Amniotic stem cell (primary cell): Measurements from ENCODE around the gene RNF112.
A peak's percentile ranks its signal among the peaks of the same experiment; 100 is the strongest.

ENCODE experiments used
- DNase-seq: peaks from one replicate; lab custom pipeline; 2025; lab: John Stamatoyannopoulos, UW

RNF112 gene

DNA sequence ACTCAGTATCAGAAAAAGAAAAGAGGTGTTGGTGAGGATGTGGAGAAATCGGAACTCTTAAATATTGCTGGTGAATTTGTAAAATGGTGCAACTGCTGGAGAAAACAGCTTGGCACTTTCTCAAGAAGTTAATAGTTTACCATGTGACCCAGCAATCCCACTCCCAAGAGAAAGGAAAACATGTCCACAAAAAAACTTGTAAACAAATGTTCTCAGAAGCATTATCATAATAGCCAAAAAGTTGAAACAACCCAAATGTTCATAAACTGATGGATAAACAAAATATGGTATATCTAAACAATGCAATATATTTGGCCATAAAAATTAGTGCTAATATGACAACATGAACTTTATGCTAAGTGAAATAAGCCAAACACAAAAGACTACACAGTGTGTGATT lies 35.3 kb upstream of the RNF112 start:
- DNase-seq, result no peak

DNA sequence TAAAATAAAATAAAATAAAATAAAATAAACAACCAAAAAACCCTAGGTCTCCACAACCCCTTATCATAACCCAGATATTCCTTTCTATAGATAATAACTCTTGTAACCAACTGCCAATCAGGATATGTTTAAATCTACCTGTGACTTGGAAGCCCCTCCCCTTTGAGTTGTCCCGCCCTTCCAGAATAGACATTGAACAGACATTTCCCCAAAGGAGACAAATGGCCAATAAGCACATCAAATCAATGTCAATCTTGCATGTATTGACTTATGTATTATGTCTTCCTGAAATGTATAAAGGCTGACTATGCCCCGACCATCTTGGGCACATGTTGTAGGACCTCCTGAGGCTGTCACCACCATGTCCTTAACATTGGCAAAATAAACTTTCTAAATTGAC lies 34.2 kb upstream of the RNF112 start:
- no peak for DNase-seq

DNA sequence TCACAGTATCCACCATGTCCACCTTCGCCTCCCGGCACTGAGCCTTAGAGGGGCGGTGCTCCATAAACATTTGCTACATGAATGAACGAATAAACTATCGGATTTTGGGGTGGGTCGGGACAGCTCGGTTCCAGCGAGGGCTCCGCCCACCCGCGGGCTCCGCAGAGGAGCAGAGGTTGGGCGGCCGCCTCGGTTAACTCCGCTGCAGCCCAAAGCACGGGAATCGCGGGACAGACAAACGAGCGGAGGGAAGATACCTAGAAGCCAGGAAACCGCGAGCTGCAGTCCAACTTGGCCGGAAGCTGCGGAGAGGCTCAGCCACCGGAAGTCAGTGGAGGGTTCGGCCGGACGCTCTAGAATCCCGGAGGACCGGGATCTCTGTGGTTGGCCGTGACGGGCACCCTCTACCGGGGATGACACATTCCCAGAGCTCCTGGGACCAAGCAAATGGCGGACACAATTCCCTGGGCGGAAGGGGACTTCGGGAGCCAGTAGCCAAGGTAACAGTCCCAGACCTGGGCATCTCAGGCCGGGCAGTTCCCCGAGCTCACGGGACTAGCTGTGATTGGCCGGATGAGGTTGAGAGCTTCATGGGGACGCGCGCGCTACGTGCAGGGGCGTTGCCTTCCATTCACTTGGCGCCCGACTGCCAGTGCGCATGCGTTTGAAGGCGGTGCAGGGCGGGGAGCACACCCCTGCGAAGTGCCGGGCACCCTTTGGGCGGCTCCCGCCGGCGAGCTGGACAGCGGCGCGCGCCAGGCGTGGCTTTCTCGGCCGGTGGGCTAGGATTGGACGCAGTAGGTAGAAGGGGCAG lies 33.2 kb upstream of the RNF112 start:
- DNase-seq, result peak; percentile 98

DNA sequence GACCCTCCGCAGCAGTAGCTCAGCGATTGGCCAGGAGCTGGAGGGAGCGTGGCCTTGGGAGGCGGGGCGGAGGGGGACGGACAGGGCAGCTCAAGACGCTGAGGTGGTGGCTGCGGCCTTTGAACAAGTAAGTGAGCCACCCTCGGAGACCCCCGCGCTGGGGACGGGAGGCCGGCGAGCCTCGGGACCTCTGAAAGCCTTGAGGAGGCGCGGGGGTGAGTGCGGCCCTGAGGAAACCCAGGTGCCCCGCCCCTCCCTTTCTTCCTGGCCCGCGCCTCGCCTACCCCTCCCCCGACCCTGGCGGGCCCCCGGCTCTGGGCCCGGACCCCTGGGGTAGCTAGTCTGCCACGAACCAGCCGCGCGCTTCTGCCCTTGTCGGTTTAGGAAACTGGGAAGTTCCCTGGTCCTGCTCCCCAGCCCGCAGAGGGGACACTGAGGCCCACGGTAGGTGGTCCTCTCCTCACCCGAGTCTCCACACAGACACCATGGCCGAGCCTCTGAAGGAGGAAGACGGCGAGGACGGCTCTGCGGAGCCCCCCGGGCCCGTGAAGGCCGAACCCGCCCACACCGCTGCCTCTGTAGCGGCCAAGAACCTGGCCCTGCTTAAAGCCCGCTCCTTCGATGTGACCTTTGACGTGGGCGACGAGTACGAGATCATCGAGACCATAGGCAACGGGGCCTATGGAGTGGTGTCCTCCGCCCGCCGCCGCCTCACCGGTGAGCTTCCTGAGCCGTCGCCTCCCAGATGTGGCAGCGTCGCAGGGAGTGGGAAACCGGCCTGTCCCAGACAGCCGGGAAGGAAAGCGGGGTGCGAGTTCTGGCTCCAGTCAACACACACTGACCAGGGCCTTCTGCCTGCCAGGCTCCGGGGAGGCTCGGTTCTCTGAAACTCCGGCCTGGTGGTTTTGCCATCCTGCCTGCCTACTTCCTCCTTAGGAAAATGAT lies 32.3 kb upstream of the RNF112 start, which contains the start of gene MAPK7:
Gene MAPK7, plus strand, starts transcription at position 83 of the 945 bp plus-strand sequence. Its CDS starts 403 bp downstream, at position 486.
- no peak for DNase-seq

DNA sequence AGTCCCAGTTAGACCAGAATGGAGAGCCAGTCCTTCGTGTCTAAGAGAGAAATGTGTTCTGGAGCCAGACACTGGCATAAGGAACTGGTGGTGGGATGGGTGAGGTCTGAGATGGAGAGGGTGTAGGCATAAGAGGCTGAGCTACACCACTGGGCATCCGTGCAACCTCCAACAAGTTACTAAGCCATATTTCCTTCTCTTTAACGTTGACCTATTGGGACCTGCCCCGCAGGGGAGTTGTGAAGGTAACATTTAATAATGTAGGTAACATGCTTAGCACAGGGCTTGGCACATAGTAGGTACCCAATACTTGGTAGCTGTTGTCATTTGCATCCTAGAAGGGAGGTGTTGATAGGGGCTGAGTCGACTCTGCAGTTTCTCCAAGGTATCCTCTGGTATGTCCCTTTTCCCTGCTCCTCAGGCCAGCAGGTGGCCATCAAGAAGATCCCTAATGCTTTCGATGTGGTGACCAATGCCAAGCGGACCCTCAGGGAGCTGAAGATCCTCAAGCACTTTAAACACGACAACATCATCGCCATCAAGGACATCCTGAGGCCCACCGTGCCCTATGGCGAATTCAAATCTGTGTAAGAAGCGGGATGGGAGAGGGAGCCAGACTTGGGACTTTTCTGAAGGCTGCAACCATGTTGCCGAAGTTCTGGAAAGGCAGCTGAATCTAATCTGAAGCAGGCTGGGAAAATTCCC lies 31.5 kb upstream of the RNF112 start:
- DNase-seq, result no peak

DNA sequence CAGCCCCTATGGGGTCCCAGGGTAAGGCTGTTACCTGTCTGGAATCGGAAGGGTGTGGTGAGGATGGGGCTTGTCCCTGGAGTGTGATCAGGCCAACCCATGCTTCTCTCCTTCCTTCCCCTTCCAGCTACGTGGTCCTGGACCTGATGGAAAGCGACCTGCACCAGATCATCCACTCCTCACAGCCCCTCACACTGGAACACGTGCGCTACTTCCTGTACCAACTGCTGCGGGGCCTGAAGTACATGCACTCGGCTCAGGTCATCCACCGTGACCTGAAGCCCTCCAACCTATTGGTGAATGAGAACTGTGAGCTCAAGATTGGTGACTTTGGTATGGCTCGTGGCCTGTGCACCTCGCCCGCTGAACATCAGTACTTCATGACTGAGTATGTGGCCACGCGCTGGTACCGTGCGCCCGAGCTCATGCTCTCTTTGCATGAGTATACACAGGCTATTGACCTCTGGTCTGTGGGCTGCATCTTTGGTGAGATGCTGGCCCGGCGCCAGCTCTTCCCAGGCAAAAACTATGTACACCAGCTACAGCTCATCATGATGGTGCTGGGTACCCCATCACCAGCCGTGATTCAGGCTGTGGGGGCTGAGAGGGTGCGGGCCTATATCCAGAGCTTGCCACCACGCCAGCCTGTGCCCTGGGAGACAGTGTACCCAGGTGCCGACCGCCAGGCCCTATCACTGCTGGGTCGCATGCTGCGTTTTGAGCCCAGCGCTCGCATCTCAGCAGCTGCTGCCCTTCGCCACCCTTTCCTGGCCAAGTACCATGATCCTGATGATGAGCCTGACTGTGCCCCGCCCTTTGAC lies 30.3 kb upstream of the RNF112 start:
- no peak for DNase-seq

DNA sequence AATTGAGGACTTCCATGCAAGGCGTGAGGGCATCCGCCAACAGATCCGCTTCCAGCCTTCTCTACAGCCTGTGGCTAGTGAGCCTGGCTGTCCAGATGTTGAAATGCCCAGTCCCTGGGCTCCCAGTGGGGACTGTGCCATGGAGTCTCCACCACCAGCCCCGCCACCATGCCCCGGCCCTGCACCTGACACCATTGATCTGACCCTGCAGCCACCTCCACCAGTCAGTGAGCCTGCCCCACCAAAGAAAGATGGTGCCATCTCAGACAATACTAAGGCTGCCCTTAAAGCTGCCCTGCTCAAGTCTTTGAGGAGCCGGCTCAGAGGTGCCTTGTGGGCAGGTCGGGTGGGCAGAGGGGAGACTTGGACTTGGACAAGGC lies 29.7 kb upstream of the RNF112 start:
- DNase-seq, result no peak

DNA sequence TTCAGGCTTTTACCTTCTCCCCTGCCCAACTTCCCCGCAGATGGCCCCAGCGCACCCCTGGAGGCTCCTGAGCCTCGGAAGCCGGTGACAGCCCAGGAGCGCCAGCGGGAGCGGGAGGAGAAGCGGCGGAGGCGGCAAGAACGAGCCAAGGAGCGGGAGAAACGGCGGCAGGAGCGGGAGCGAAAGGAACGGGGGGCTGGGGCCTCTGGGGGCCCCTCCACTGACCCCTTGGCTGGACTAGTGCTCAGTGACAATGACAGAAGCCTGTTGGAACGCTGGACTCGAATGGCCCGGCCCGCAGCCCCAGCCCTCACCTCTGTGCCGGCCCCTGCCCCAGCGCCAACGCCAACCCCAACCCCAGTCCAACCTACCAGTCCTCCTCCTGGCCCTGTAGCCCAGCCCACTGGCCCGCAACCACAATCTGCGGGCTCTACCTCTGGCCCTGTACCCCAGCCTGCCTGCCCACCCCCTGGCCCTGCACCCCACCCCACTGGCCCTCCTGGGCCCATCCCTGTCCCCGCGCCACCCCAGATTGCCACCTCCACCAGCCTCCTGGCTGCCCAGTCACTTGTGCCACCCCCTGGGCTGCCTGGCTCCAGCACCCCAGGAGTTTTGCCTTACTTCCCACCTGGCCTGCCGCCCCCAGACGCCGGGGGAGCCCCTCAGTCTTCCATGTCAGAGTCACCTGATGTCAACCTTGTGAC lies 29.1 kb upstream of the RNF112 start:
- no peak for DNase-seq

DNA sequence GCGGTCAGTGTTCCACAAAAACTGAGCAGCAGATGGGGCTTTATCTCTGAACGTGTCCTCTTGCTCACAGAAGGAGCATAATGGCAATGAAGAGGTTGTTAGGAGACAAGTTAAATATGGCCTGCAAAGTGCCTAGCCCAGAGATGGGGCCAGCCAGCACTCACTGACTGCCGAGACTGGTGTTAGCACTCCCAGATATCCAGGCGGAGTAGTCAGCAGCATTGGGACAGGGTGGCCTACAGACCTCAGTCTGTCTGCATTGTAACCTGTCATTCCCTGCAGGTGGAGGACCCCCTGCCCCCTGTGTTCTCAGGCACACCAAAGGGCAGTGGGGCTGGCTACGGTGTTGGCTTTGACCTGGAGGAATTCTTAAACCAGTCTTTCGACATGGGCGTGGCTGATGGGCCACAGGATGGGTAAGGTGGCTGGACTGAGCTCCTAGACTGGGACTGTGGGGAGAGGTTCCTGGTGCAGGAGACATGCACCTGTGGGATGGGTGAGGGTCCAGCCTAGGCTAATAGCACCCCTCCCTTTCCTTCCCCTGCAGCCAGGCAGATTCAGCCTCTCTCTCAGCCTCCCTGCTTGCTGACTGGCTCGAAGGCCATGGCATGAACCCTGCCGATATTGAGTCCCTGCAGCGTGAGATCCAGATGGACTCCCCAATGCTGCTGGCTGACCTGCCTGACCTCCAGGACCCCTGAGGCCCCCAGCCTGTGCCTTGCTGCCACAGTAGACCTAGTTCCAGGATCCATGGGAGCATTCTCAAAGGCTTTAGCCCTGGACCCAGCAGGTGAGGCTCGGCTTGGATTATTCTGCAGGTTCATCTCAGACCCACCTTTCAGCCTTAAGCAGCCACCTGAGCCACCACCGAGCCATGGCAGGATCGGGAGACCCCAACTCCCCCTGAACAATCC lies 28.2 kb upstream of the RNF112 start:
- no peak for DNase-seq

DNA sequence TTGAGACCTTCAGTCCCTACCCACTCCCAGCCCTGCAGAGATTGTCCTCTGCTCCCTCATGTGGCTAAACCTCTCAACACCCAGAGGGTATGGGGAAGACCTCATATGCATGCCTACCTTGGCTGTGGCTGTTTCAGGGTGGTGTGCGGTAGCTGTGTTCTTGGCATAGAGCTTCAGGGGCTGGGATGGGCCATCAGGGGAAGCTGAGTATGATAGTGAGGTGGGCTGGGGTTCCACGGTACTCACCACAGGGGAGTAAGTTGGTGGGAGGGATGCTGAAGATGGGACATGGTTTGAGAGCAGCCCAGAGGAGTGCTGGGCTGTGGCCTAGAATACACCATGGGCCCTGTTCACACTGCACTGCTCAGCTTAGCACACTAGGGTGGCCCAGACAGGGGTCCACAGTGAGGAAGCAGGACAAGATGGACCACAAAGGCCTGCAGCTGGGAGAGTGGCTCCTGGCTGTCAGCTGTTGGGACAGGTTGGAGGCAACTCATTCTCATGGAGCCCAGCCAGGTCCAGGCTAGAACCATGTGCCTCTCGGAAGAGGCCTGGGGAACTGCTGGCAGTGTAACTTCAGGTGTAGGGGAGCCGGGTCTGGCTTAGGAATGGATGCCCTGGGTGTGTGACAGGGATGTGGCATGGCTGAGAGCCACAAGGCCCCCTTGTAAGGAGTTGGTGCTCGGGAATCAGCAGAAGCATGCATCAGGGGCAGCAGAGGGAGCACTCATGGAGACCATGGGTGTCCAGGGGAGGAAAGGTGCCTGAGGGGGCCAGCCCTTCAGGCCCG lies 27.2 kb upstream of the RNF112 start:
- DNase-seq, result no peak

DNA sequence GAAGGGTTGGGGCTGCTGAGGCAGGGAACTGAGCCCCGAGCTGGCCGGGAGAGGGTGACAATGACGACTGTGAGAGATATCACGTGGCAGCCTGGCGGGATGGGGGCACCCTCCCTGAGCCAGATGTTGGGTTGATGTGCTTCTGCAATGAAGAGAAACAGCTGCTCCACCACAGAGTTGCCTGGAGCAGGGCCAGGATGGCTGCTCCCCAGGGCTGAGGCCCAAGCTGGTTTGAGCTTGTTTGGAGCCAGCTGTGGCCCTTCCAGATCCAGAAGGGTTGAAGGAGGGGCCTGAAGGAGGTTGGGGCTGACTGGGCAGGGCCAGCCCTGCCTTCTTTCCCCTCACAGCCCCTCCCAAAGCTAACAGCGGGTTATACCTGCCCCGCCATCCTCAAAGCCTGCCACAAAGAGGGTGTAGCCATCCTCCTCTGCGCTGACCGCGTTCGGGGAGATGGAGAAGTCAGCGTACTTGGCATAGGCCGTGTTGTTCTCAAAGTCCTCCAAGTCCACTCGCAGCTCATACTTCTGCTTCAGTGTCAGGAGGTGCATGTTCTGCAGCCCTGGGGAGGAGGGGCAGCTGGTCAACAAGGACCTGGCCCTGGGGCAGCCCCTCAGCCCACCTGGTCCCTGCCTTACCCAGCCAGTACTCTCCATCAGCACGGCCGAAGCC lies 26.2 kb upstream of the RNF112 start:
- DNase-seq, result no peak

DNA sequence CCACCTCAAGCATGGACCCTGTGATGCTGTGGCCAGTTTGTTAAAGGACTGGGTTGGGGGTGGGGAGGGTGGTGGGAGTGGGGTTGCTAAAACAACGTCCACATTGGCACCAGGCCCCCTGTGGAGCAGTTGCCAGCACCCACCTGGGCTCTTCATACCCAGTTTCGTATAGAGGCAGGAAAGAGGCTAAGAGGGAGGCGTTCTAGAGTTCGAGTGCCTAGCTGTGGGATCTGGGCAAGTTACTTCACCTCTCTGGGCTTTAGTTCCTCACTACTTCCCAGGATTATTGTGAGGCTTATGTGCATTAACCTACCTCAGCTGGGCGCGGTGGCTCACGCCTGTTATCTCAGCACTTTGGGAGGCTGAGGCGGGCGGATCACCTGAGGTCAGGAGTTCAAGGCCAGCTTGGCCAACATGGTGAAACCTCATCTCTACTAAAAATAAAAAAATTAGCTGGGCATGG lies 25.5 kb upstream of the RNF112 start:
- DNase-seq, result no peak

DNA sequence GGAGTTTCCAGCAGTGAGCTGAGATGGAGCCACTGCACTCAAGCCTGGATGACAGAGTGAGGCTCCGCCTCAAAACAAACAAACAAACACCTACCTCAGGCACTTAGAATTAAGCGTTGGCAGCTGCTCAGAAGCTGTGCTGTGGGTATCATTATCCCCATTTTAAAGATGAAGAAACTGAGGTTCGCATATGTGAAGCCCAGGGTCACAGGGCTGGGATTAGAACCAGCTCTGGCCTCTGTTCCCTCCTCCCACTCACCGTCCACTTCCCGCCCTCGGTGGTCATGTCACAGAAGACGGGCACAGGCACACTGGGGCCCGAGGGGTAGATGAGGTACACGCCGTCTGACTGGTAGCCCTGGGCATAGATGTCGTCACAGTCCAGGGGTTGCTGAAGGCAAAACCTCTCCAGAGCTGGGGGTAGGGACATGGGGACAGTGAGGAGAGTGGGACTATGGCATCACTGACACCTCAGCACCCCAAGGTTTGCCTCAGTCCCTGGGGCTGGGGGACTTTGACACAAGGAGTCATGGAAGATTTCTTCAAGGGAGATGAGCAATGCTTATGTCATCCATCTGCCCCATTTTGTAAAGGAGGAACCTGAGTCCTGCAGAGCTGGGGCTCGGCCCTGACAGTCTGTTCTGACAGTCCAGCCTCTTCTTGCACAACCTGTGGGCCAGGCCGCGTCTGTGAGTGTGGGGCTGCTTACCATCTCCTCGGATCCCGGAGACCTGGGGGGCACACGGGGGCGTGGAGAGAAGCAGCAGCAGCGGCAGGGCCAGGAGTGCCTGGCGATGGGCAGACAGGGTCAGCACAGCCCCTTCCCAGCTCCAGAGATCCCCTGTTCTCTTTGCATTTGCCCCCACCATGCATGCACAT lies 24.7 kb upstream of the RNF112 start:
- DNase-seq, result peak; percentile 32

DNA sequence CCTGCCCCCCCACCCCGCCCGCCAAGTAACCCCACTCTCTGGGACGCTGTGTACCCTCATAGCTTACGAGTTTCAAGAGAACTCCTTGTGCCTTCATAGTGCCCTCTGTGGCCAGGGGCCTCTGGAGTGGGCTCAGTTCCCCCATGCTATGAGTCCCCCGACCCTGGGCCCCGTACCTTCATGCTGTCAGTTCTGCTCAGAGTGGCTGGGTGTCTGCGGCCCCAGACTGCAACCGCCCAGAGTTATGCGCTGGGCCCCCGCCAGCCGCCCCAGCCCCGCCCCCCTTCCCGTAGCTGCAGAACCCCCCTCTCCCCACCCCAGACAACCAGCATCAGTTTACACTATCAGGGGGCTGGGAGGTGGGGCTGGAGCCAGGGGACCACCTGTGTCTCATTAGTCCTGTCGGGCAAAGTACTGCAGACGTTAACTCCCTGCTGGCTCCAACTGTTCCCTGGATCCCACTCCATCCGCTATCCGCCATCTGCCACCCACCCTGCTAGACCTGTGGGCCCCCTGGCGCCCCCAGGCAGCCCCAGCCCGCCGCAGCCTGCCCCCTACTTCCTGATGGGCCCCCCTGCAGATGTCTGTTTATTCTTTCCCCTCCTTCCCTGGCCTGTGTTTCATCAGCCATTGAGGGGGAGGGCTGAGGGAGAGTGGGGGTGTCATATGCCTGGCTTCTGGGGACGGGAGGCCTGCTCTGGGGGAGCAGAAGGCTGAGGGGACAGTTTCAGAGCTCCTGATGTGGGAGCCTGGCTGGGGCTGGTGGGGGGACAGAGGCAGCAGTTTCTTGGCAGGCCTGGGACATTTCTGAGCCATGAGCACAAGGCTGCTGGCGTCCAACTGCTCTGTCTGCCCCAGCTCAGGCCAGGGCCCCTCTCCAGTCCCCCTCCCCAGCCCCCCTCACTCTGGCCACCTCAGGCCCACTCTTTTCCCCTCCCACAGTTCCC lies 23.8 kb upstream of the RNF112 start, which contains the start of gene MFAP4:
Gene MFAP4, minus strand, starts transcription at position 217 of the 947 bp plus-strand sequence. Its CDS starts 35 bp downstream, at position 182.
- peak; percentile 24 for DNase-seq

DNA sequence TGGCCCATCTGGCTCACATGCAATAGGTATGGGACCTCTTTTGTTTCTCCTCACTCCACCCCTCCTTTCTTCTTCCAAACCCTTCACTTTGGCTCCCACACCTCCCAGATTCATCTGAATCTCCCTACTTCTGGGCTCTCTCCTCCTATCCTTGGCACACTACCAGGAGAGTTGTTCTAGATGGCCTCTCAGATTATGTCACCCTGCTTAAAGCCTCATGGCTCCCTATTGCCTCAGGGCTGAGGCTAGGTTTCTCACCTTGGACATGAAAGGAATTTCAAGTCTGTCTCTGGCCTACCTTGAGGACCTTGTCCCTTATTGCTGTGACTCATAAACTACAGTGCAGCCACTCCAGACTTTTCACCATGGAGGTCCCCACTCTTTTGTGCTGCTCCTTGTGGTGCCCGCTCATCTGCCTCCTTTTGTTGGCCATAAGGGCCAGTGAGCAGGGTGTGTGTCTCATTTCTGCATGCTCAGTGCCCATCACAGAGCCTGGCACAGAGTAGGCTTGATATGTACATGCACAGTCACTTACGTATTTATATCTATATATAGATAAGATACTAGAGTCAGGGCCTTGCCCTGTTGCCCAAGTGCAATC lies 23.0 kb upstream of the RNF112 start:
- no peak for DNase-seq
